ENCODE data around the gene PNPLA5.
"Not testable (repeated sequence)": the region's sequence is repeated elsewhere in the genome, so short reads cannot be mapped to it uniquely, and the experiment has no call there.

PNPLA5 gene

GRCh38 chr22:43919106-43919973 is 27.5 kb upstream of the PNPLA5 start:
- H3K4me3 ChIP-seq (ENCODE audit: low read depth, low read length) = no peak overlapping the region
- no peak for TF ChIP-seq CTCF (IDR thresholded peaks at IDR 0.05; ENCODE audit: low read depth, low read length)

- TF ChIP-seq CTCF (IDR thresholded peaks at IDR 0.05; ENCODE audit: low read depth, low read length) = no peak
- no peak overlapping the region for H3K4me3 ChIP-seq (ENCODE audit: low read depth, low read length)
These were observed 25.7 kb upstream of the PNPLA5 start for GRCh38 chr22:43917521-43917920.

- TF ChIP-seq CTCF (IDR thresholded peaks at IDR 0.05; ENCODE audit: low read depth, low read length) = no peak
- H3K4me3 ChIP-seq (ENCODE audit: low read depth, low read length) = no peak overlapping the region
These were observed 19.5 kb upstream of the PNPLA5 start for GRCh38 chr22:43911351-43911750.

- no peak overlapping the region for H3K4me3 ChIP-seq (ENCODE audit: low read depth, low read length)
- TF ChIP-seq CTCF (IDR thresholded peaks at IDR 0.05; ENCODE audit: low read depth, low read length) = no peak
These were observed 18.4 kb upstream of the PNPLA5 start for GRCh38 chr22:43910178-43910695.

- no peak overlapping the region for H3K4me3 ChIP-seq (ENCODE audit: low read depth, low read length)
These were observed 17.9 kb upstream of the PNPLA5 start for GRCh38 chr22:43909708-43910107.

GRCh38 chr22:43905681-43906080 is 13.9 kb upstream of the PNPLA5 start:
- no peak for TF ChIP-seq CTCF (IDR thresholded peaks at IDR 0.05; ENCODE audit: low read depth, low read length)
- no peak overlapping the region for H3K4me3 ChIP-seq (ENCODE audit: low read depth, low read length)

More at GRCh38 chr22:43909708-43910107, 17.9 kb upstream of the PNPLA5 start:
- no peak for TF ChIP-seq CTCF (IDR thresholded peaks at IDR 0.05; ENCODE audit: low read depth, low read length)

GRCh38 chr22:43904412-43904811 is 12.6 kb upstream of the PNPLA5 start:
- H3K4me3 ChIP-seq (ENCODE audit: low read depth, low read length) = not testable (repeated sequence)
- TF ChIP-seq CTCF (IDR thresholded peaks at IDR 0.05; ENCODE audit: low read depth, low read length) = peak; percentile 35

GRCh38 chr22:43903033-43903432 is 11.2 kb upstream of the PNPLA5 start:
- H3K4me3 ChIP-seq (ENCODE audit: low read depth, low read length) = not testable (repeated sequence)
